Measurements from ENCODE around the gene RABEP2. TPM values are rescaled to one million over a fixed set of nuclear protein-coding genes. Genes with fewer than 3 reads are reported as not detected.

Gene RABEP2
- total and polyA plus RNA-seq, 2 experiments from 2014 or later = 11.8 to 27.2 TPM

DNA sequence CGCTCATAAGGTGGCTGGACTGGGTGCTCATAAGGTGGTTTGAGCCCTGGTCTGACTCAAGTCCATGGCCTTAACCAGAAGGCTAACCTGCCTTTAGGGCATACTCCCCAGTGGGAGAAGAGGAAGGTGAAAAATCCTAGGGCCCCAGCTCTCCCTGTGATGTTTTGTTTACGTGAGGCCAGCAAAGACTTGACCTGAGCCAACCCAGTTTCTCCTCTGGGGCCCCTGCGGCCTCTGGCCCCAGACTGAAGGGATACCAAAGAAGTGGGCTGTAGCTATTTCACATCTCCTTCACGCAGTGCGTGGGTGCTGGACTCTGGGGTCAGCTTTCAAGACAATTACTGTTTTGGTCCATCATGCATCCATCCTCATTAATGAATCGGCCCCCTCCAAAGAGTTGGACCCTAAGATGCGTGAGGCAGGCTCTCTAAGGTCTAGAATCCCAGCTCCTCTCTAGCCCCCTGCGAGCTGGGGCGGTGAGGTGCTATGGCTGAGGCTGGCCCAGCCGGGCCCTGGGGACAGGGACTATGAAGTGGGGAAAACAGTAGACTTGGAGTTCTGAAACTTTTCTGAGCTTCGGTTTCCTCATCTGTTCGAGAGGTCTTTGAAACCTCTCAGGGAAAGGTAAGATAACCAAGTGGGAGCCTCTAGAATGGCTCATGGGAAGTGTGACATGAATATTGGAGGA lies 59.9 kb downstream of the RABEP2 start:
- ATAC-seq (no peak), DNase-seq (ENCODE audit: low spot score) (no peak)
- Histone ChIP-seq H3F3A (replicated peaks; ENCODE audit: low read depth) (no peaks in the 10 kb centered on the region), H4K20me1 (replicated peaks; ENCODE audit: insufficient read depth) (peaks cover 10% of the 10 kb centered on the region), H3K36me3 (ENCODE audit: insufficient read depth) (peaks cover 4% of the 10 kb centered on the region), H3K4me1 (ENCODE audit: insufficient read depth) (peaks cover 20% of the 10 kb centered on the region; the same call in 1 of the 2 replicates), H3K27ac (ENCODE audit: low read depth) (no peak overlapping the region), H3K79me2 (replicated peaks; ENCODE audit: insufficient read depth) (peaks cover 27% of the 10 kb centered on the region), H3K27me3 (ENCODE audit: insufficient read depth) (no peaks in the 10 kb centered on the region), H3K4me3 (peak overlapping the region; percentile 97), H3K9me2 (ENCODE audit: insufficient read depth) (no peaks in the 10 kb centered on the region), H2AFZ (no peak overlapping the region), H3K4me2 (peak overlapping the region; percentile 95)
- H3K36me3 Mint-ChIP-seq (ENCODE audit: low read depth) = peaks cover 27% of the 10 kb centered on the region
- peak overlapping the region; percentile 97 for H3K4me3 Mint-ChIP-seq
- H3K4me1 Mint-ChIP-seq = peaks cover 16% of the 10 kb centered on the region
- H3K9me3 Mint-ChIP-seq = no peaks in the 10 kb centered on the region
- no peak overlapping the region for H3K27ac Mint-ChIP-seq
- peaks cover 16% of the 10 kb centered on the region for H3K27me3 Mint-ChIP-seq (ENCODE audit: insufficient read depth, low read depth, poor library complexity)
- TF ChIP-seq ZNF331 (CRISPR knock-in tag; IDR thresholded peaks at IDR 0.05; ENCODE audit: low read depth) (no peak), NANOG (IDR thresholded peaks at IDR 0.05; ENCODE audit: borderline replicate concordance) (no peak), ZNF114 (CRISPR knock-in tag; IDR thresholded peaks at IDR 0.05) (no peak), JUNB (IDR thresholded peaks at IDR 0.05; ENCODE audit: unreplicated experiment) (no peak), EZH2phosphoT487 (IDR thresholded peaks at IDR 0.05; ENCODE audit: unreplicated experiment) (no peak), EZH2 (IDR thresholded peaks at IDR 0.05; ENCODE audit: low read depth, unreplicated experiment) (no peak), CTCF (conservative IDR thresholded peaks at IDR 0.05; ENCODE audit: low read depth in 2 of 2) (no peak)

DNA sequence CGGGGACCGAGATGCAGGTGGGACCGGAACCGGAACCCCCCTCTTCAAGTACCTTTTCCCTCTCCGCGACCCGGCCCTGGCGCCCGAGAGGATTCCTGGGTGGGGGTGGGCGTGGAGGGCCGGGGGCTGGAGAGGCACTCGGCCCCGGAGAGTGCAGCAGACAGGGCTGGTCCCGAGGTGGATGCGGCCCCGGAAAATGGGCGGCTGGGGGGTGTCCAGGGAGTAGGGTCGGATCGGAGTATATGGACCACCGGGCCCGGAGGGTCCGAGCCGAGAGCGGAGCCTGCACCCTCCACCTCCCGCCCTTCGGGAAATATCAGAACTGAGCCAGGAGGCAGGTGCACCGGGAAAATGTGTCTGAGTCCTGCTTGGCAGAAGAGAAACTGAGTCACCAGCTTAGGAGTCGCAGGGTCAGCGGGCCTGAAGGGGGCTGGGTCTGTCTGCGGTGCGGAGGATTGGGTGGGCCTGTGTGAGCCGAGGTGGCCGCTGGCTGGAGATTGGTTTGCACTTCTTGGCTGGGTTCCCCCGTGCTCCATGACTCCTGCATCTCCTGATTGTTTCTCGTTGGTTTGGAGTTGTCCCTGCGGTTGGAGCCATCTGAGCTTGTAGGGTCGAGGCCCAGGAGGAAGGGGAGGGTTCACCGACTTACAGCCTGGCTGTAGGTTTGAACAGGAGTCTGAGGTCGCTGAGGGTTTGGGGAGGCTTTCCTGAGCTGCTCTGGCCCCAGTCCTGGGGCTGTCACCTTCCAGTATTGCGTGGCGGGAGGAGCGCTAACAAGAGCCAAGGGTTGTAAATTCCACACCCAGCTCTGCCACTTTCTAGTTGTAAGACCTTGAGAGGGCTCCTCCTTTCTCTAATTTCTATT lies 60.9 kb downstream of the RABEP2 start:
- Histone ChIP-seq H3K4me2 (peak overlapping the region; percentile 95), H3K27ac (ENCODE audit: low read depth) (0 out of 2 replicates have a peak overlapping the region, but pooled peaks have one; percentile 78), H3K9me2 (ENCODE audit: insufficient read depth) (no peaks in the 10 kb centered on the region), H4K20me1 (replicated peaks; ENCODE audit: insufficient read depth) (peaks cover 10% of the 10 kb centered on the region), H2AFZ (peak overlapping the region; percentile 87), H3K36me3 (ENCODE audit: insufficient read depth) (no peaks in the 10 kb centered on the region; the same call in 1 of the 2 replicates), H3K79me2 (replicated peaks; ENCODE audit: insufficient read depth) (peaks cover 27% of the 10 kb centered on the region), H3K27me3 (ENCODE audit: insufficient read depth) (no peaks in the 10 kb centered on the region), H3K4me1 (ENCODE audit: insufficient read depth) (peaks cover 20% of the 10 kb centered on the region; the same call in 1 of the 2 replicates), H3F3A (replicated peaks; ENCODE audit: low read depth) (no peaks in the 10 kb centered on the region), H3K4me3 (peak overlapping the region; percentile 97)
- peaks cover 16% of the 10 kb centered on the region for H3K27me3 Mint-ChIP-seq (ENCODE audit: insufficient read depth, low read depth, poor library complexity)
- TF ChIP-seq STAT1 (IDR thresholded peaks at IDR 0.05; ENCODE audit: unreplicated experiment) (no peak), EZH2phosphoT487 (IDR thresholded peaks at IDR 0.05; ENCODE audit: unreplicated experiment) (no peak), POLR2AphosphoS5 (IDR thresholded peaks at IDR 0.05; ENCODE audit: low read depth) (peak; percentile 27; the same call in 1 of the 2 replicates), EZH2 (IDR thresholded peaks at IDR 0.05; ENCODE audit: low read depth, unreplicated experiment) (no peak), ZNF331 (CRISPR knock-in tag; IDR thresholded peaks at IDR 0.05; ENCODE audit: low read depth) (no peak), CTCF (conservative IDR thresholded peaks at IDR 0.05; ENCODE audit: low read depth in 2 of 2) (no peak)
- TF ChIP-seq, protein P1, sequence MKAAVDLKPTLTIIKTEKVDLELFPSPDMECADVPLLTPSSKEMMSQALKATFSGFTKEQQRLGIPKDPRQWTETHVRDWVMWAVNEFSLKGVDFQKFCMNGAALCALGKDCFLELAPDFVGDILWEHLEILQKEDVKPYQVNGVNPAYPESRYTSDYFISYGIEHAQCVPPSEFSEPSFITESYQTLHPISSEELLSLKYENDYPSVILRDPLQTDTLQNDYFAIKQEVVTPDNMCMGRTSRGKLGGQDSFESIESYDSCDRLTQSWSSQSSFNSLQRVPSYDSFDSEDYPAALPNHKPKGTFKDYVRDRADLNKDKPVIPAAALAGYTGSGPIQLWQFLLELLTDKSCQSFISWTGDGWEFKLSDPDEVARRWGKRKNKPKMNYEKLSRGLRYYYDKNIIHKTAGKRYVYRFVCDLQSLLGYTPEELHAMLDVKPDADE (IDR thresholded peaks at IDR 0.05) = no peak
- H3K9me3 Mint-ChIP-seq = no peaks in the 10 kb centered on the region
- H3K27ac Mint-ChIP-seq = peak overlapping the region; percentile 81; the same call in 1 of the 2 replicates
- peaks cover 16% of the 10 kb centered on the region for H3K4me1 Mint-ChIP-seq
- peaks cover 18% of the 10 kb centered on the region for H3K36me3 Mint-ChIP-seq (ENCODE audit: low read depth)
- H3K4me3 Mint-ChIP-seq = peak overlapping the region; percentile 97
- ATAC-seq (peak; percentile 31), DNase-seq (ENCODE audit: low spot score) (peak; percentile 30)
